HUDEP-2 (cell line): ENCODE measurements around the gene RAPGEF1.
A peak's percentile ranks its signal among the peaks of the same experiment; 100 is the strongest.
"Not testable (repeated sequence)": the region's sequence is repeated elsewhere in the genome, so short reads cannot be mapped to it uniquely, and the experiment has no call there.

ENCODE experiments used
- DNase-seq, 76 experiments: peaks; one replicate each; lab custom pipeline; 2025; ENCODE audit not compliant: unreplicated experiment in 76 of 76; lab: John Stamatoyannopoulos, UW

Gene RAPGEF1

DNA sequence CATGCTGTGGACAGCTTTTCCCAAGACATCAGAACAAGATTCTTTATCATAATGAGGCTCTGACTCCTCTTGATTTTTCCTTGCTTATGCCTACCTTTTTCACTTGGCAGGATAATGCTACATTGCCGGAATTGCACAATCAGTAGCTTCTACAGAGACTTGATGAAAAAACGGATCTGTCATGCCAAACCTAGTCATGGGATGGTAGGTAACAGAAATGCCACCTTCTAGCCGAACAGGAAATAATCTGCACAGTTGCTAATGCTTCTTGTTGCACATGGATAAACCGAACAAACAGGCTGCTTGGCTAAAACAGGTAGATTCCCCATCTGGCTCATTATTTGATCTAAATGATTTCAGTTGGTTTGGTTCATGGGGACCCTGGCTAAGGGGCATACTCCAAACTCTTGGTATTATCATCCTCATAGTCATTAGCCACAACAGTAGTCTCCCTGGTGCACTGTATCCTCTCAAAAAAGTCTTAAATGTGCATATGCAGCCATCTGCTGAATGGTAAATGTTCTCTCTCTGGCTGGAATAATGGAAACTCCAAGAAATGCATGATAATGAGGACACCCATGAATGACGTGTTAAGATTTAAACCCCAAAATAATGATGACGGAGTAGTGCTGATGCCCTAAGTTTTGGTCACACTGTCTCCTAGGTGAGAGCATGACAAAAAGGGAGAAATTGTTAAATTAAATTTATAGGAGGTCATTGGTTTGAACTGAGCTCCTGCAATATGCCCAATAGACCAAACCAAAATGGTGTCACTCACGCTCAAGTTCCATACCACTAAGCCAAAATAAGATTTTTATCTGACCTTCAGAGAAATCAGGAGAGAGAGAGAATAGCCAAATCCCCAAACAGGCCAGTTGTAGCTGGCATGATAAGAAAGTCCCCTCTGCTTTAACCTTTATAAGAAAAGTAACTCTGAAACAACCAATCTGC lies 47.0 kb downstream of the RAPGEF1 start:
- DNase-seq, result no peak

DNA sequence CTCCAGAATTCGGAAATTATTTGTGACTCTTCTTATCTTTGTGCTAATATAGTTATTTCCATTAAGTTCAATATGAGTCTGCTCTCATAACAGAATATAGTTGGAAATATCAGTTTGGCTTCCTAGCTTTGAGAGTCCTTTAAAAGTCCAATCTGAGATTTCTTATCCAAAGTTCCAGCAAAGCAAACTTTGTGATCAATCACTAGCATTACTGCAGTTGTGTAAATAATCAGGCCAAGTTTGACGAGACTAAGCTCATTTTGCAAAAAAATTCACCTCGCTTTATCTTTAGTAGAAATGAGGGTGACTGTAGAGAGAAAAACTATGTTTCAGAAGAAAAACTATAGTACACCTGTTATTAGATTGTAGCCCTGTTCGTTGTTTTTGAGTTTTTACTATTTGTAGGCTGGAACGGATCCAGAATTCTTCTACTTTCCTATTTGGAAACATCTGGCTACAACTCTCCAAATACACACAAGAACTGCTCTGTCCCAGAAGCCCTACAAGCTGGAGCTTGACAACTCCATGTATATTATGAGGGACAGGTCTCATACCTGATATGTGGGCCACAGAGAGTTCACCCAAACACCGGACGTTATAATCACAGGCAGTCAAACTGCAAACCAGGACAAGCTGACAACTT lies 47.8 kb downstream of the RAPGEF1 start:
- DNase-seq, result no peak

DNA sequence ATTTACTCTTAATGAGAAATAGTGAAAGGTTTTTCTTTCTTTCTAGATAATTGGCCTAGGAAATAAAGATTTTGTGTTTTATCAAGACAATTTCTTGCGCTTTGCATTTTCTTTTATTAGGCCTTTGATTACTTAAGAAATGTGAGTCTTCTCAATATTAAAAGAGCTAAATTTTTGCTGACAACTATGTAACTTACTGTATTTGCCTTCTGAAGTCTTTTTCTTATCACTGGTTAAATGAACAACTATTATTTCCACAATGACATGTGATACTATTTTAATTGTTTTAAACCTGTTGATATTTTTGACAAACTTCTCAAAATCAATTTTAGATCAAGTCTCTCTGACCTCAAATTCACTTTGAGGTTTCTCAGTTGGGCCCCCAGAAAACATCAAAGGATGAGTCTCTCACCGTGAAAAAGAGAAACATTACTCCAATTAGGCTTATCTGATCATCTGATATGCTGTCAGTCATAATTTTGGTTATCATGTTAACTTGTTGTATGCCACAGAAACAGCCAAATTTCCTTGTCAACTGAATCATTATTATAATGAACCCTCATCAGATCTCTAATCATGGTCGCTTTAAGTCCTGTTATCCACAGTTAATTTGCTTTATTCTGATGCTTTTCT lies 48.8 kb downstream of the RAPGEF1 start:
- DNase-seq, result no peak

DNA sequence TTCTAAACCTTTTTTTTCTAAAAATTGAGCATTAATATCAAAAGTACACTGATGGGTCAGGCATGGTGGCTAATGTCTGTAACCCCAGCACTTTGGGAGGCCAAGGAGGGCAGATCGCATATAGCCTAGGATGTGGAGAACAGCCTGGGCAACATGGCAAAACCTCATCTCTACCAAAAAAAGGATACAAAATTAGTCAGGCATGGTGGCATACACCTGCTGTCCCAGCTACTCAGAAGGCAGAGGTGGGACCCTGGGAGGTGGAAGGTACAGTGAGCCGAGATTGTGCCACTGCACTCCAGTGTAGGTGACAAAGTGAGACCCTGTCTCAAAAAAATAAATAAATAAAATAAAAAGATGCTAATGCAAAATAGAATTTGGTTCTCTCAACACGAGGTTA lies 49.4 kb downstream of the RAPGEF1 start:
- no peak for DNase-seq

DNA sequence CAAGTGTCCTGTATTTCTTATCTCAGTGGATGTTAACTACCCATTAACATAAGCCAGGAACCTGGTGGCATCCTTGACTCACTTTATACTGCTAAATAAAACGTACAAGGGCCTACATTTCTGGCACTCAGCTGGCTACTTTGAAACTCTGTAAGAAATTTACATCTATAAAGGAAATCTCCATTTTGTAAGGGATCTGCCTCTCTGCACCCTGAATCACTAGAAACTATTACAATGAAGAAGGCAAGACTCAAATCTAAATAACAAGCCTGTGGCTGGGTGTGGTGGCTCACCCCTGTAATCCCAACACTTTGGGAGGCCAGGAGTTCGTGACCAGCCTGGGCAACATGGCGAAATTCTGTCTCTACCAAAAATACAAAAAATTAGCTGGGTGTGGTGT lies 51.5 kb downstream of the RAPGEF1 start:
- DNase-seq, result no peak

DNA sequence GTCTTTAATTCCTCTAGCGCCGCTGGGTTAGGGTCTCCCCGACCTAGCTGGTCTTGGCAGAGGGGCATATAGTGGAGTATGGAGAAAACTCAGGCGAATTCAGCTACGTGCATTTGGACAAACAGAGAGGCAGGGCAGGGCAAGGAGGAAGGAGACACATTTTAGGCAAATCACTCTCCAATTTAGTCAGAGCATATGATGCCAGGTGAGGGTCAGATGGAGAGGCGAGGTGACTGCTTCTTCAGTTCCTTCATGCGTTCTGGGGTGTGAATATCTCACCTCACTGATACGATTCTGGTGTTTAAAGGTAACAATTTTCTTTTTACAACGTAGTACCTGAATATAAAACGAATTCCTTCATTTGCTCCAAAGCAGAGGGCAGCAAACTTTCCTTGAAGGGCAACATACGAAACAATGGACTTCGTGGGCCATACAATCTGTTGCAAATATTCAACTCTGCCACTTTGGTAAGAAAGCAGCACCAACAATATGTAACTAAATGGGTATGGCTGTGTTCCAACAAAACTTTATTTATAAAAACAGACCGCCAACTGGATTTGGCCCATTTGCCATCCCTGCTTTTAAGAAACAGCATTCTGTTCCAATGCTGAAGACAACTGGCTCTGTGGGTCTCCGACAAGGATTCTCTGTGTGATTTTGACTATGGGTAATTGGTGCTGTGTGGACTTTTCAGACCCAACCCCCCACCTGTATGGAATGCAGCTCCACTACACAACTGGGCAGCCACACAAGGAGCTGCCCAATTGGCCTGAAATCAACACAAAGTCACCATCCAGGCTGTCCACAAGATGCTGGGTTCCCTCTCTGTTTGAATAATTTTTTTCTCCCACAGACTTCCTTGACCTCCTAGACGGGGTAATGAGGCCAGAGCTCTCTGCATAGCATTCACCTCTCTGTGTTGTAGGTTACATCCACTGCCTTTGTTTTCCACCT lies 53.8 kb downstream of the RAPGEF1 start:
- DNase-seq, result no peak

DNA sequence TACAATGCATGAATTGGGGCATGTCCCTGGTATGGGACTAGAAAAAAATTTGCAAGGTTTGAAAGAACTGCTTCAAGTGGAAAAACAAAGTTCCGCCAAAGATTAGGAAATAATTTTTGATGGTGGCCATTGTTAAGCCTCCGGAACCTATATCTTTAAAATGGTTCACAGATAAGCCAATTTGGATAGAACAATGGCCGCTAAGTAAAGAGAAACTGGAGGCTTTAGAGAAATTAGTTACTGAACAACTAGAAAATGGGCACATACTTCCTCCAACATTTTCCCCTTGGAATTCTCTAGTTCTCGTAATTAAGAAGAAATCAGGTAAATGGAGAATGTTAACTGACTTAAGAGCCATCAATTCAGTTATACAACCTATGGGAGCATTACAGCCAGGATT lies 56.8 kb downstream of the RAPGEF1 start:
- DNase-seq, result not testable (repeated sequence)

DNA sequence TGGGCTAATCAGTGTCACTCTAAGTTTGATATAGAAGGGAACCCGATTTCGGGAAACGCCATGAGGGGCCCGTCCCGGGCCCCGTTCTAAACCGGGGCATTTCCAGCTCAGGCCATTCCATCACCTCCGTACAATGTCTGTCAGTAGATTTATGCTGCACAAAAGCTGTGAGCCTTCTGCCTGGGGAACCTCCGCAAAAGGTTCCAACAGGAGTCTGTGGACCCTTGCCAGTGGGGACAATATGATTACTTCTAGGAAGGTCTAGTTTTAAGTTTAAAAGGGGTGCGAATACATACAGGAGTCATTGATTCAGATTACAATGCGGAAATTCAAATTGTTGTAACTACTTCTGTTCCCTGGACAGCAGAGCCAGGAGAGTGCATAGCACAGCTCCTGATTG lies 57.6 kb downstream of the RAPGEF1 start:
- no peak for DNase-seq

DNA sequence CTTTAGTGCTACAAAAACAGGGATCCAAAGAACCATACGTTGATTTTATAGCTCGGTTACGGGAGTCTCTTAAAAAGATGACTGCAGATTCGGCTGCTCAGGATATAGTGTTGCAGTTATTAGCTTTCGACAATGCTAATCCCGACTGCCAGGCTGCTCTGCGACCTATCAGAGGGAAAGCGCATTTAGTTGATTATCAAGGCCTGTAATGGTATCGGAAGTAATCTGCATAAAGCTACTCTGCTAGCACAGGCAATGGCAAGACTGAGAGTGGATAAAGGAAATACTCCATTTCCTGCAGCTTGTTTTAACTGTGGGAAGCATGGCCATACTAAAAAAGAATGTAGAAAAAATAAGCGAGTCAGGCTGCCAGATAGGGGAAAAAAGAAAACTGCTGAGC lies 58.0 kb downstream of the RAPGEF1 start:
- not testable (repeated sequence) for DNase-seq

DNA sequence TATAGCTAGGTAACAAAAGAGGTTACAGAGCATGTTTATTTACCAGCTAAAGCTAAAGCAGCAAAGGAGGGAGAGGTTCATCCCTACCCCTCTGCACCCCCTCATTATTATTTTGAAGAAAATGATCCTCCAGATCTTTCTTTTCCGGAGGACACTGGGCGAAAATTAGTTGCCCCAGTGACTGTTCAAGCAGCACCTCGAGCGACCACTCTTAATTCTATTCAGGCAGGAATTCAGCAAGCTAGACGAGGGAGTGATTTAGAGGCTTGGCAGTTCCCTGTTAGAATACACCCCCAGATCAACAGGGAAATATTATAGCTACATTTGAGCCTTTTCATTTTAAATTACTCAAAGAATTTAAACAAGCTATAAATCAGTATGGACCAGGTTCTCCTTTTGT lies 58.8 kb downstream of the RAPGEF1 start:
- DNase-seq, result not testable (repeated sequence)

DNA sequence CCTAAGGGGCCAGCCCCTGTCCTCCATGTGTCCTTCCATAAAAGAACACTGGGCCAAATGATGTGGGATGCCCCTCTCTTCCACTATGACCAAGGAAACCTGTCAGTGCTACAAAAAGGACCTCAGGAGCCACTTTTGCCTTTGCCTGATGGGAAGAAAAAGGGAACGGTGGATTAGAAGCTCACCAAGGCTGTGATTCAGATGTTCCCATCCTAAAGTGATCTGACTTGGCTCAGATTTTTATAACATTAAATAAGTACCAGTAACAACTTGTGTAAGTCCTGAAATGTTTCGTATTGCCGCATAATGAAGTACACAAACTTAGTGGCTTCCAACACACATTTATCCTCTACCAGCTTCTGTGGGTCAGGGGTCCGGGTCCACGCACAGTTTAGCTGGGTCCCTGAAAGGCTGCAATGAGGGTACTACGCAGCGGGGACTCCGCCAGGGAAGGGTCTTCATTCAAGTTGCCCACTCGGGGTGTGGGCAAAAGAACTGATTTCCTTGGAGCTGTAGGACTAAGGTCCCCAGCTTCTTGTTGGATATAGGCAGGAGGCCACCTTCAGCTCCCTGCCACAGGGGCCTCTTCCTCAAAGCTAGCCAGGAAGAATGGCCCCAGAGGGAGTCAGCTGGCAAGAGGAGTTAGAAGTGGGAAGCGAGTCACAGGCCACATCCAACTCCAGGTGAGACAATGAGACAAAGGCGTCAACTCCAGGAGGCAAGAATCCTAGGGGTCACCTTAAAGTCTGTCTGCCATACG lies 60.4 kb downstream of the RAPGEF1 start:
- no peak for DNase-seq

DNA sequence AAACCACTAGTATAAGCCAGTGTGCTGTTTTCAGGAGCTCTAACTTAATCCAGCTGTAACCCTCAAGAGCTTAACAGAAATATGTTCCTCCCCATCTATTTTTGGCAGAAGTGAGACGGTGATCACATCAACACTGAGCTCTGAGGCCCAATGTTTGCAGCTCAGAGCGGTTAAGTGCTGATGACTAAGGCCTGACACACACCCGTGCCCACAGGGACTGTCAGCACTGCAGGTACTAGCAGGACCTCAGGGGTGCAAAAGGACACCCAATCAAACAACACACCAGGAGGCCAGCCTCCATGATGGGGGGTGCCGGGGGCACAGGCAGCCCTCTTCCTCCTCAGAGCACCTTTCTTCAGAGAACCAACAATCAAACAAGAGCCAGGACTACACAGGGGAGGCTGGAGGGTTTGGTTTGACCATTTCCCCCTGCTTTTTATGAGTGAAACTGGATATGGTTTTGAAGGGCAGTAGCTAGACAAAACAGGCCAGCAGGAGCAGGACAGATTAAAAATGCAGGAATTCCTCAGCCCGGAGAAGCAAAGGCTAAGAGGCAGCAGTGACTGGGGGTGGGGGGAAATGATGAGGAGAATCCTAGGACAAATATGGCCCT lies 61.3 kb downstream of the RAPGEF1 start:
- DNase-seq, result peak in 40 of 76 experiments; percentile 2 to 72 (median 27)

DNA sequence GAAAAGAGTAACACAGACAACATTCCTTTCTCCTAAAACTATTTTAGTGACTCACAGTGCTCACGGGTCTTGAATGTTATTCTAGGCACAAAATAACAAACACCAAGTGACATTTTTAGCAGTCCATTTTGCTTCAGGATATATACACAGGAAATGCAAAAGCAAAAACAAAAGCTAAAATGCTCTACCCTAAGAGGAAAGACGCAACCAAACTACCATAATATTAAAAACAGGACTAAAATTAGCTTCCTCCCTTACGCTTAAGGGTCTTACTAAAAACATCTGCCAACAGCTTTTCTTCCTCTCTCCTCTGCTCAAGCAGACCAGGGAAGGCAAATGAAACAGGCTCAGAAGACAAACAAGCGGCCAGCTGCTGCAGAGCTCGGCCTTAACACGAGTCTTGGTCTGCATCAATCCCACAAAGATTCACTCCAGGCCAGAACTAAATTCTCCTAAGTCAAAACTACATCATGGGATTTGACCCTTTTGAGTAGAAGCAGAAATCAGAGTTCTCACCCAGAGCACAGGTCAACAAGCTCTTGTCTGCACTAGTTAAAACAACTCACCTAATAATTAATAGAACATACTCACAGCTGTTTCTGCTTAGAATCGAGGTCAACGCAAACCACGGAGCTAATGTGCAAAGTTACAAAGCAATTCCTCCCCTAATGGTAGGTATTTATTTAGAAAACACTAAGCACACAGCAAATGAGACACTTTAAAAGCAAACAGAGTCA lies 62.3 kb downstream of the RAPGEF1 start:
- DNase-seq, result no peak

DNA sequence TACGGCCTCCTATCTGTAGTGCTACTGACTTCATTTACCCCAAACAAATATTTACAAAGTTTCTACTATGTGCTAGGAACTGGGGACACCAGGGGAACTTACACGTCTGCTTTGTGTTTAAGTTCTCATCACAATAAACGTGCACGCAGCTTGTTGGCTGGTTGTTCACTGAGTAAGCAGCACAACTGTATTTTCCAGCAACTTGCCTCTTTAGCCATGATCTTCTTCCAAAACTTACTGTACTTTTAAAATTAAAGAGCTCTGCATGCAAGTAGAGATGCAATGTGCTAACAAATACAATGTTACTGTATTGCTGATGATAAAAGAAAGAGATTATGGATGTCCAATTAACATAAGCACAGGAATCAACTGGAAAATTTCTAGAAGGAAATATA lies 62.8 kb downstream of the RAPGEF1 start:
- no peak for DNase-seq

DNA sequence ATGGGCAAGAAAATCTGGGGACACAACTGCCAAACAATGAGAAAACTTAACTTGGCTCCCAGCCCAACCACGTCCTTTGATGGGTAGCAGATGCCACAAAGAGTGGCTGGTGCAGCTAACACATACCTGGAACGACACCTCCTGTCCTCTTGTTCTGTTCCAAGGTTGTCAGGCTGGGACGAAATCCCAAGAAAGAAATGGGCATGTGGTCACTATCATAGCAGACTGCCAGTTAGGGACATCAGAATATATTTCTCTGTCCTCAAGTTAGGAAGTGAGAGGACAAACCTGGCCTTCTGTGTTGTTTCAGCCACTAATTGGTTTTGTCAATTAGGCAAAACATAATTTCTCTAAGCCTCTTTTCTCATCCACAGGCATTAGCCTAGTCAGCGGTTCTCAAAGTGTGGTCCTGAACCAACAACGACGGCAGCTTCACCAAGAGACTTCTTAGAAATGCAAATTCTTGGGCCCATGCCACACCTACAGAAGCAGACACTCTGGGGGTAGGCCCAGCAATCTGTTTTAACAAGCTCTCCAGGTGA lies 63.4 kb downstream of the RAPGEF1 start:
- DNase-seq, result no peak

DNA sequence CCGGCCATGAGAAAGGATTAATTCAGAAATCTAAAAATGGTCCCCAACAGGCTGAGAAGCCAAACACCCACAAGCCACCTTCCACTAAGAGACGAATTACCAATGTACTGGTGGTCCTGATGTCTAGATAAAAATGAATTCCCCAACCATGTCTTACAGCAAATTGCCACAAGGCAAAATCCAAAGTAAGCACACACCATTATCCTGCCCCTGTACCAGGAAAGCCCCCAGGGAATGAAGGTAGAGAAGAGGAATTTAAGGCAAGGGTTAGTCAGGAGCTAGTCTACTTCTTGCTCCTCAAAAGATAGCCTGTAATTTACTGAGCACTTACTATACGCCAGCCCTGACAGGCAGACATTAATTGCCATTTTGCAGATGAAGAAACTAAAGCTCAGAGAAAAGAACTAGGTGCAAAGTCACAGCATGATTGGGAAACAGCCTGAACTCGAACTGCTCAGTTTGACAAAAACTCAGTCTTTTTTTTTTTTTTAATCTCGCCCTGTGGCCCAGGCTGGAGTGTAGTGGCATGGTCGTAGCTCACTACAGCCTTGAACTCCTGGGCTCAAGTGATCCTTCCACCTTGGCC lies 64.3 kb downstream of the RAPGEF1 start:
- no peak for DNase-seq

DNA sequence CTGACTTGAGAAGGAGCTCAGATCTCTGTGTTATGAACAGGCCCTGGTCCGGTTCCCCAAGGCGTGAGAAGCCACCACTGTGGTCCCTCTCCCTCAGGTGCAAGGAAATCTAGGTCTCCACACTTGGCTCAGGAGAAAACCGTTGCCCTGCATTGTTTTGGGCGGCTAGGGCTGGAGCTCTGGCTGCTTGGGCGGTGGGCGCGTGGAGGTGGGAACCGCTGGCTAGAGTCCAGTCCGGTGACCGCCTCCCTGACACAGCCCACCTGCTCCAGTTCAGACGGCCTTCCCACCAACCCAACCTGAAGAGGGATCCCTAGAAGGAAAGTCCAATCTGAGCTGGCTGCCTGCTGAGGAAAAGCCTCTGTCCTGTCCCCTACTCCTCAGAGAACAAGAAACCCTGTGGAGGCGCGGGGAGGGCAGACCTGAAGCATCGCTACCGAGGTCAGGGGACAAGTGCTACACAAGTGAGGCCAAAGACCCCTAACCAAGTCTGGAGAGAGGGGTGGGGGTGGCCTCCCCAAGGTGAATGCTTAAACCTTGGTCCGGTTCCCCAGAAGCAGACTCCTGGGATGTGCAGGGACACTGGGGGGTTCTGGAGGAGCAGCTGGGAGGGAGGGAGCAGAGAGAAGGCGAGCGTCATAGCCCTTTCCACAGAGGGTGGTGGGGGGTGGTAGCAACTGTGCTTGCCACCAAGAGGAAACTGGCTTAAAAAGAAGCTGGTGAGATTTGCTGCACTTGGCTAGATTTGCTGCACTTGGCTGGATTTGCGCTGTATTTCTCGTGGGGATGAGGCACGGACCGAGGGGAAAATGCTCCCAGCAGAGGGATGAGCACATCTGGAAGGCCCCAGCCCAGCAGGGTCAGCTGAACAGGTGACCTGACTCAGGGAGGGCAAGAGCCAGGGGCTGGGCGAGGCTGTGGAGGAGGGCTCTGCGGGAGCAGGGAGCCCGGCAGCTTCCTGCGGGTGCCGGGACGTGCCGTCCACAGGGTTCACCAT lies 65.2 kb downstream of the RAPGEF1 start:
- DNase-seq, result no peak
